Measurements from ENCODE around the gene LRRC42. TPM values are rescaled to one million over a fixed set of nuclear protein-coding genes. Genes with fewer than 3 reads are reported as not detected.

Gene LRRC42
- total and polyA plus RNA-seq, 10 of the 15 experiments (the other 5 are each of a cell fraction or from before 2014, with no cell fraction given), result 11.0 to 34.4 (median 23.0) TPM

DNA sequence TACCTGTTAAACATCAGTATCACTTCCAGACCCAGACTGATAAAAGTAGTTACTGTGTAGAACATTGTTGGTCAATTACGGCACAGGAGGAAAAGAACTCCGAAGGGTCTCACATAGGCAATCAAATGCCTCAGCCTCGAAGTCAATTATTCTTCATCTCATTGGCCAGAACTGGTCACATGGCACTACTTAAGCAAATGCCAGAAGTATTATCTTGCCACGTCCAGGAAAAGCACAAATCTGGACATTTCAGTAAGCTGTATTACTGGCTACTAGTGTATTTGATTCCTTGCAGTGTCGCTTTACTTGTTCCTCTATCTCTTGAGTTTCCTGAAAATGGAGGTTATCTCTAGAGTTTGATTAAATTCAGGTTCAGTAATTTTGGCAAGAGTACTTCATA, 27.8 kb upstream of the LRRC42 start:
- 100% methylated on average over 5 of the region's 5 CpGs for WGBS (ENCODE audit: insufficient coverage, insufficient replicate concordance, low lambda C conversion rate, missing lambda C conversion rate)
- Histone ChIP-seq H3K4me2 (ENCODE audit: control insufficient read depth, insufficient read depth) (no peak overlapping the region), H3K79me2 (ENCODE audit: control insufficient read depth, insufficient read depth, low read length) (no peaks in the 10 kb centered on the region), H2AFZ (ENCODE audit: control insufficient read depth, low read depth, low read length) (no peak overlapping the region), H3K4me3 (no peak overlapping the region), H3K4me1 (ENCODE audit: control insufficient read depth, insufficient read depth, low read length) (no peaks in the 10 kb centered on the region), H3K27ac (ENCODE audit: control insufficient read depth, insufficient read depth) (no peak overlapping the region), H3K9ac (ENCODE audit: control insufficient read depth, insufficient read depth, low read length) (no peak overlapping the region), H3K9me3 (replicated peaks; ENCODE audit: control insufficient read depth, insufficient read depth, low read length) (no peaks in the 10 kb centered on the region), H3K27me3 (replicated peaks in 1 of 2; ENCODE audit: control insufficient read depth in 2 of 2, insufficient read depth in 2 of 2, low read length in 1 of 2) (no peaks in the 10 kb centered on the region), H4K20me1 (ENCODE audit: control insufficient read depth, insufficient read depth) (no peaks in the 10 kb centered on the region), H3K36me3 (ENCODE audit: control insufficient read depth in 2 of 2, insufficient read depth in 2 of 2, low read length in 1 of 2) (peaks cover 1 to 12% of the 10 kb centered on the region in 2 experiments; a peak in 3 of 4 replicates)
- ChIA-PET SMC1A (ENCODE audit: uncharacterized antibody, unreplicated experiment) (interaction anchor here (0.7 to 1.5 kb wide), 3 partner anchors 12 to 410 kb away, joined by 3 to 5 read pairs (median 4); no protein-coding TSS in a partner anchor), CTCF (interaction anchor here (1.0 kb wide), 2 partner anchors 38 to 41 kb away, joined by 3 to 4 read pairs; no protein-coding TSS in a partner anchor), POLR2A (no interaction called here), RAD21 (ENCODE audit: unreplicated experiment) (no interaction called here)
- no peak for FAIRE-seq
- no peak for DNase-seq (ENCODE audit: low read depth, low spot score)
- TF ChIP-seq SIN3A (IDR thresholded peaks at IDR 0.05; ENCODE audit: low read depth, low read length) (no peak), WRNIP1 (IDR thresholded peaks at IDR 0.05; ENCODE audit: borderline replicate concordance, low read depth, low read length) (no peak), TAF1 (IDR thresholded peaks at IDR 0.05; ENCODE audit: borderline replicate concordance, low read depth, low read length) (no peak)
- TF ChIP-seq, protein P1, sequence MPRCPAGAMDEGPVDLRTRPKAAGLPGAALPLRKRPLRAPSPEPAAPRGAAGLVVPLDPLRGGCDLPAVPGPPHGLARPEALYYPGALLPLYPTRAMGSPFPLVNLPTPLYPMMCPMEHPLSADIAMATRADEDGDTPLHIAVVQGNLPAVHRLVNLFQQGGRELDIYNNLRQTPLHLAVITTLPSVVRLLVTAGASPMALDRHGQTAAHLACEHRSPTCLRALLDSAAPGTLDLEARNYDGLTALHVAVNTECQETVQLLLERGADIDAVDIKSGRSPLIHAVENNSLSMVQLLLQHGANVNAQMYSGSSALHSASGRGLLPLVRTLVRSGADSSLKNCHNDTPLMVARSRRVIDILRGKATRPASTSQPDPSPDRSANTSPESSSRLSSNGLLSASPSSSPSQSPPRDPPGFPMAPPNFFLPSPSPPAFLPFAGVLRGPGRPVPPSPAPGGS (IDR thresholded peaks at IDR 0.05; ENCODE audit: borderline replicate concordance, insufficient read depth, low read depth, low read length, poor library complexity, severe bottlenecking), result no peak
- in situ Hi-C loops (cut with MboI), result no loop called here
- intact Hi-C loops (cut with micrococcal nuclease; ENCODE audit: unreplicated experiment), result no loop called here
- ATAC-seq, result no peak
- no TSS peak for BruUV-seq (replicated peaks)

DNA sequence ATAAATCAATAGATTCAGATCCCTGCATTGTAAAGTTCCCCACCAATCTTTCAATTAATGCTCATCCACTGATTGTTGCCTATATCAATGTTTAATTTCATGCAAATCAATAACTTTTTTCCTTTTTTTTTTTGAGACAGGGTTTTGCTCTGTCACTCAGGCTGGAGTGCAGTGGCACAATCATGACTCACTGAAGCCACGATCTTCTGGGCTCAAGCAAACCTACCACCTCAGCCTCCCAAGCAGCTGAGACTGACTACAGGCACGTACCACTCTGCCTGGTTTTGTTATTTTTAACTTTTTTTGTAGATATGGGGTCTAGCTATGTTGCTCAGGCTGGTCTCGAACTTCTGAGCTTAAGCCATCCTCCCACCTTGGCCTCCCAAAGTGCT, 26.5 kb upstream of the LRRC42 start:
- no peaks in the 10 kb centered on the region for H3K9me3 ChIP-seq (replicated peaks; ENCODE audit: control insufficient read depth, insufficient read depth, low read length)
- no peak for TF ChIP-seq RELA (IDR thresholded peaks at IDR 0.05; ENCODE audit: borderline replicate concordance, partially characterized antibody)
- TF ChIP-seq, protein P2, sequence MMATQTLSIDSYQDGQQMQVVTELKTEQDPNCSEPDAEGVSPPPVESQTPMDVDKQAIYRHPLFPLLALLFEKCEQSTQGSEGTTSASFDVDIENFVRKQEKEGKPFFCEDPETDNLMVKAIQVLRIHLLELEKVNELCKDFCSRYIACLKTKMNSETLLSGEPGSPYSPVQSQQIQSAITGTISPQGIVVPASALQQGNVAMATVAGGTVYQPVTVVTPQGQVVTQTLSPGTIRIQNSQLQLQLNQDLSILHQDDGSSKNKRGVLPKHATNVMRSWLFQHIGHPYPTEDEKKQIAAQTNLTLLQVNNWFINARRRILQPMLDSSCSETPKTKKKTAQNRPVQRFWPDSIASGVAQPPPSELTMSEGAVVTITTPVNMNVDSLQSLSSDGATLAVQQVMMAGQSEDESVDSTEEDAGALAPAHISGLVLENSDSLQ (IDR thresholded peaks at IDR 0.05), result peak; percentile 40; the same call in 1 of the 2 replicates
- no peak for TF ChIP-seq YY1 (IDR thresholded peaks at IDR 0.05; ENCODE audit: low read depth, low read length)
- no peak for TF ChIP-seq RAD51 (IDR thresholded peaks at IDR 0.05)
- TF ChIP-seq MEF2A (IDR thresholded peaks at IDR 0.05; ENCODE audit: insufficient read depth, low read depth, low read length), result no peak
- TF ChIP-seq KDM1A (IDR thresholded peaks at IDR 0.05; ENCODE audit: borderline replicate concordance), result no peak
- TF ChIP-seq, protein P3, sequence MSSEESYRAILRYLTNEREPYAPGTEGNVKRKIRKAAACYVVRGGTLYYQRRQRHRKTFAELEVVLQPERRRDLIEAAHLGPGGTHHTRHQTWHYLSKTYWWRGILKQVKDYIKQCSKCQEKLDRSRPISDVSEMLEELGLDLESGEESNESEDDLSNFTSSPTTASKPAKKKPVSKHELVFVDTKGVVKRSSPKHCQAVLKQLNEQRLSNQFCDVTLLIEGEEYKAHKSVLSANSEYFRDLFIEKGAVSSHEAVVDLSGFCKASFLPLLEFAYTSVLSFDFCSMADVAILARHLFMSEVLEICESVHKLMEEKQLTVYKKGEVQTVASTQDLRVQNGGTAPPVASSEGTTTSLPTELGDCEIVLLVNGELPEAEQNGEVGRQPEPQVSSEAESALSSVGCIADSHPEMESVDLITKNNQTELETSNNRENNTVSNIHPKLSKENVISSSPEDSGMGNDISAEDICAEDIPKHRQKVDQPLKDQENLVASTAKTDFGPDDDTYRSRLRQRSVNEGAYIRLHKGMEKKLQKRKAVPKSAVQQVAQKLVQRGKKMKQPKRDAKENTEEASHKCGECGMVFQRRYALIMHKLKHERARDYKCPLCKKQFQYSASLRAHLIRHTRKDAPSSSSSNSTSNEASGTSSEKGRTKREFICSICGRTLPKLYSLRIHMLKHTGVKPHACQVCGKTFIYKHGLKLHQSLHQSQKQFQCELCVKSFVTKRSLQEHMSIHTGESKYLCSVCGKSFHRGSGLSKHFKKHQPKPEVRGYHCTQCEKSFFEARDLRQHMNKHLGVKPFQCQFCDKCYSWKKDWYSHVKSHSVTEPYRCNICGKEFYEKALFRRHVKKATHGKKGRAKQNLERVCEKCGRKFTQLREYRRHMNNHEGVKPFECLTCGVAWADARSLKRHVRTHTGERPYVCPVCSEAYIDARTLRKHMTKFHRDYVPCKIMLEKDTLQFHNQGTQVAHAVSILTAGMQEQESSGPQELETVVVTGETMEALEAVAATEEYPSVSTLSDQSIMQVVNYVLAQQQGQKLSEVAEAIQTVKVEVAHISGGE (CRISPR knock-in tag; IDR thresholded peaks at IDR 0.05), result no peak
- H2AFZ ChIP-seq (ENCODE audit: control insufficient read depth, low read depth, low read length), result no peak overlapping the region
- DNase-seq (ENCODE audit: low read depth, low spot score) (no peak), ATAC-seq (no peak), FAIRE-seq (no peak)
- no peaks in the 10 kb centered on the region for H3K27me3 ChIP-seq (replicated peaks in 1 of 2; ENCODE audit: control insufficient read depth in 2 of 2, insufficient read depth in 2 of 2, low read length in 1 of 2)
- H3K4me2 ChIP-seq (ENCODE audit: control insufficient read depth, insufficient read depth), result no peak overlapping the region
- in situ Hi-C loops (cut with MboI), result no loop called here
- 93% methylated on average over 3 of the region's 3 CpGs for WGBS (ENCODE audit: insufficient coverage, insufficient replicate concordance, low lambda C conversion rate, missing lambda C conversion rate)
- ChIA-PET RAD21 (ENCODE audit: unreplicated experiment) (no interaction called here), SMC1A (ENCODE audit: uncharacterized antibody, unreplicated experiment) (interaction anchor here (1.1 to 1.4 kb wide), 2 partner anchors 15 to 37 kb away, joined by 3 to 5 read pairs; no protein-coding TSS in a partner anchor), CTCF (interaction anchor here (1.4 kb wide), 1 partner anchor 41 kb away, joined by 4 read pairs; no protein-coding TSS in a partner anchor), POLR2A (no interaction called here)
- no peak overlapping the region for H3K27ac ChIP-seq (ENCODE audit: control insufficient read depth, insufficient read depth)
- H3K4me1 ChIP-seq (ENCODE audit: control insufficient read depth, insufficient read depth, low read length), result no peaks in the 10 kb centered on the region
- H4K20me1 ChIP-seq (ENCODE audit: control insufficient read depth, insufficient read depth), result no peaks in the 10 kb centered on the region
- intact Hi-C loops (cut with micrococcal nuclease; ENCODE audit: unreplicated experiment), result no loop called here
- H3K9ac ChIP-seq (ENCODE audit: control insufficient read depth, insufficient read depth, low read length), result no peak overlapping the region
- no TSS peak for BruUV-seq (replicated peaks)
- no peak overlapping the region for H3K4me3 ChIP-seq
- peaks cover 1 to 9% of the 10 kb centered on the region in 2 experiments; a peak in 3 of 4 replicates for H3K36me3 ChIP-seq (ENCODE audit: control insufficient read depth in 2 of 2, insufficient read depth in 2 of 2, low read length in 1 of 2)
- H3K79me2 ChIP-seq (ENCODE audit: control insufficient read depth, insufficient read depth, low read length), result no peaks in the 10 kb centered on the region
